Omental fat pad (tissue), 4 donors: ENCODE results near the gene LY6G5B. TPM values are rescaled to one million over a fixed set of nuclear protein-coding genes. Genes with fewer than 3 reads are reported as not detected.
A peak's percentile ranks its signal among the peaks of the same experiment; 100 is the strongest.

Experiments used
- ATAC-seq: fragments of 150-250 bp; one replicate; pipeline ENCODE4 v1.9.1; 2016; ENCODE audit warnings: mild to moderate bottlenecking, moderate library complexity; ENCODE audit not compliant: low FRiP score
- DNase-seq: peaks from one replicate; pipeline ENCODE4 v3.0.0-alpha.2; 2019; ENCODE audit warnings: low spot score
- total RNA-seq, 4 donors: library from RNA; depleted of rRNA; stranded (reverse); fragments of >200 nt; gene quantifications; one replicate each; pipeline ENCODE4 v1.1.0, GENCODE V29; 2016
- TF ChIP-seq, protein P1 (sequence below), 3 donors: fragments of 450-650 bp; IDR thresholded peaks; one replicate each; pipeline ENCODE4 v1.5.1; 2016 to 2017; ENCODE audit warnings: antibody characterized with exemption in 3 of 3, mild to moderate bottlenecking in 3 of 3, moderate library complexity in 2 of 3

LY6G5B gene
- total RNA-seq, 4 donors from 2014 or later: 7.4 to 16.9 (median 11.3) TPM

DNA sequence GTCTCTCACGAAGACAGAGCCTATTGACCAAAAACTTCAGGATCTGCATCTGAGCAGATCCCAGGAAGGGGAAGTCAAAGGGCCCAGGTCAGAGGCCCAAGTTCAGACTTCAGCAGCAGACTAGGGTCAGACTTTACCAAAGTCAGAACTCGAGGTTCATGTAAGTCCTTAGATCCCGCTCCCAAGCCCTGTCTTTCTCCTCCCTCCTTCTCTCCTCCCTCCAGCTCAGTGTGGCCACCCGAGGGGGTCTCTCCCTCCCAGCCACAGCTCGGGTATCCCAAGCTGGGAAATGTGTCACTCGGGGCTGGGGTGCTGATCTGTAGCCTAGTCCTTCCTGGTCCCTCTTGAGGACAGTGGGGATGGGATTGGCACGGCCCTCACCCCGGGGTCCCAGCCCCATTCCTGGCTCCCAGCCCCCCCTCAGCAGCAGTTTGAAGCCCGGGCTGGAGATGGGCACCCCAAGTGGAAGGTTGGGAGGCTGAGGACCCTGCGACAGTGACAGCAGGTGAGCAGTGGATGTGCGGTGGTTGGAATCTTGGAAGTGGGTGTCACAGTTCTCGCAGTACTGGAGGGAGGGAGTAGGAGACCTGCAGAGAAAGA, 7.6 kb upstream of the LY6G5B start:
- TF ChIP-seq, protein P1, sequence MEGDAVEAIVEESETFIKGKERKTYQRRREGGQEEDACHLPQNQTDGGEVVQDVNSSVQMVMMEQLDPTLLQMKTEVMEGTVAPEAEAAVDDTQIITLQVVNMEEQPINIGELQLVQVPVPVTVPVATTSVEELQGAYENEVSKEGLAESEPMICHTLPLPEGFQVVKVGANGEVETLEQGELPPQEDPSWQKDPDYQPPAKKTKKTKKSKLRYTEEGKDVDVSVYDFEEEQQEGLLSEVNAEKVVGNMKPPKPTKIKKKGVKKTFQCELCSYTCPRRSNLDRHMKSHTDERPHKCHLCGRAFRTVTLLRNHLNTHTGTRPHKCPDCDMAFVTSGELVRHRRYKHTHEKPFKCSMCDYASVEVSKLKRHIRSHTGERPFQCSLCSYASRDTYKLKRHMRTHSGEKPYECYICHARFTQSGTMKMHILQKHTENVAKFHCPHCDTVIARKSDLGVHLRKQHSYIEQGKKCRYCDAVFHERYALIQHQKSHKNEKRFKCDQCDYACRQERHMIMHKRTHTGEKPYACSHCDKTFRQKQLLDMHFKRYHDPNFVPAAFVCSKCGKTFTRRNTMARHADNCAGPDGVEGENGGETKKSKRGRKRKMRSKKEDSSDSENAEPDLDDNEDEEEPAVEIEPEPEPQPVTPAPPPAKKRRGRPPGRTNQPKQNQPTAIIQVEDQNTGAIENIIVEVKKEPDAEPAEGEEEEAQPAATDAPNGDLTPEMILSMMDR (IDR thresholded peaks at IDR 0.05): no peak
- ATAC-seq: no peak
- no peak for DNase-seq

DNA sequence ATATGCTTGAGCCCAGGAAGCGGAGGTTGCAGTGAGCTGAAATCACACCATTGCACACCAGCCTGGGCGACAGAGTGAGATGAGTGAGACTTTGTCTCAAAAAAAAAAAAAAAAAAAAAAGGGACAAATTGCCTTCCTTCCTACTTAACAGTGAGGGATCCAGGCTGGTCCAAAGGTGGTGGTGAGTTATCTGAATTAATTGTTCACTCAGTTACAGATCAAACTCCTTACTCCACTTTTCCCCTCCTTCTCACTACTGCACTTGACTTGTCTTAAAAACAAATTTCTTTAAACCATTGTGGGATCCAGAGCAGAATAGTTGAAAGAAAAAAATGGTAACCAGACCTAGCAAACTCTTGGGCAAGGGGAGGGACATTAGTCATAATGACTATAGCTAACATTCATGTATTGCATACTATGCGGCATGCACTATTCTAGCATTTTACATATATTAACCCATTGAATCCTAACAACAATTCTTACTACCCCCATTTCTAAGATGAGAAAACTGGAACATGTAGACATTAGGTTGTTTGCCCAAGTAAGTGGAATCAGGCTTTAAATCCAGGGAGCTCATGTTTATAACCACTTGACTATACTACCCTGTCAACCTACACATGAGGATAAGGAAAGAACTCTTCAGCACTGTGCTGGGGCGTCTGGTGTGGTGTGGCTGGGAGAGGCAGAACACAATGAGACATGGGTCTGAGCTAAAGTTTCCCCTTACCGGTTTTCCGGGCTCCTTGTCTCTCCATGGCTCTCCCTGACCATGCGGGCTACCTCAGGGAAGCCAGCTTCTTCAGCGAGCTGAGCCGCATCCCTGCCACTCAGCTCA, 6.4 kb upstream of the LY6G5B start:
- DNase-seq: no peak
- TF ChIP-seq, protein P1 (IDR thresholded peaks at IDR 0.05): no peak
- ATAC-seq: no peak

DNA sequence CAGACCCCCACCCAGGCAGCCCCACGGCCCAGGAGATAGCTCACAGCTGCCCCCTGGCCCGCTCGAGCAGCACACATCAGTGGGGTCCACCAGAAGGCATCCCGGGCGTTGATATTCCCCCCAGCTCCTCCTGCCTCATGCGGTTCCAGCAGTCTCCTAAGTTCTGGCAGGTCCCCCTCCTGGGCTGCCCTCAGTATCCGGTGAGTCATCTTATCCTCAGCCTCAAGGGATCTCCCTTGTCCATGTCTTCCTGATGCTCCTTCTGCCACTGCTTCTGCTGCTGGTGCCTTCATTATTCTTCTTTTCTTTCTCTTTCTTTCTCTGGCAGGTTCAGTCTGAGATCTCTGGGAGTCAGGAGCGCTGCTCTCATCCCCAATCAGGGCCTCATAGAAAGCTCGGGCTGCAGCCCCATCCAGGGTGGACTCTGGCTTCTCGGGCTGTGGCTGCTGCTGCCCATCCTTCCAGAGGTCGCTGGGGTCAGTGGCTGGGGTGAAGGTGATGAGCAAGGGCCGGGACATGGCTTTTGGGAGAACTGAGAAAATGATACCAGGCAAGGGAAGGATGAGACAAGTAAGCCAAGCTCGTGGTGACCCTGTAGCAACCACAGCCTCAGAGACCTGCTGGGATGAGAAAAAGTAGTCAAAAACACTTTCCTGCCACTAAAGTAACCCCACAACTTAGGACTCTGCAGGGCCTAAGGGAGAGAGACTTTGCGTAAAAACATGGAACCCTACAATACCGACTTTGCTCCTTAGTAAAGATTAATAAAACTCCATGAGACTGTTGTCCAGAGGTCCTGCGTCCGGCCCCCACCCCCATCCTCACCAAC, 5.6 kb upstream of the LY6G5B start:
- TF ChIP-seq, protein P1 (IDR thresholded peaks at IDR 0.05): no peak
- DNase-seq (no peak), ATAC-seq (no peak)

DNA sequence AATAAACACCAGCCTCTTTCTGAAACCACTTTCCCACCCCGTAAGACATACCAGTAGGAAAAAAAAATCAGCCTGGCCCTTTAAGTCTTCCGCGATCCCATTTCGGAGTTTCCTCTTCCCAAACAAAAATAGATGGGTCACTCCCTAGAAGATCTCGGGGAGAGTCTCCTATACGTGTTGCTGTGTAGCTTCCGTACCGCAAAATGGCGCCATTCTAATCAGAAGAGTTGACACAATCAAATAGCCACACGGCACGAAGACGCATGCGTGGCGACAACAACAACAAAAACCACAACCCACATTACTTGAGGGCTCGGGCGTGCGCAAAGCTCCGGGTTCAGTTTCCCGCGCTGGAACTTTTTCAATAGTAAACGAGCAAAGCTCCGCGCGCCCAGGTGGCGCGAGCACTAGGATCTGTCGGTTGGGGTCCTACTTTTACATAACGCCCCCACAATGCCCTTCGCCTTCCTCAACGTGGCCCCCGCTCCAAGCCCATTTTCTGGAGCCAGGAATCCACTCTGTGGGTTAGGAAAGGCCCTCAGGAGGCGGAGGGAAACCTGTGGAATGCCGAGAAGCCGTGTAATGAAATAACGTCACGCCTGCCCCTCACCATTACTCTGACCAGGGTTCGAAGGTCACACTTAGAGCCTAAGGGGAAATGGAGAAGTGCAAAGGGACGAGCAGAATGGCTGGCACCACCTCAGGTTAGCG, 4.8 kb upstream of the LY6G5B start, which contains the start of gene GPANK1:
Gene GPANK1 (minus strand): TSS at position 208 of the 711 bp plus-strand sequence. CDS start 519 bp downstream, outside the sequence.
- peak; percentile 78 for DNase-seq
- TF ChIP-seq, protein P1 (IDR thresholded peaks at IDR 0.05): no peak
- peak; percentile 43 for ATAC-seq

DNA sequence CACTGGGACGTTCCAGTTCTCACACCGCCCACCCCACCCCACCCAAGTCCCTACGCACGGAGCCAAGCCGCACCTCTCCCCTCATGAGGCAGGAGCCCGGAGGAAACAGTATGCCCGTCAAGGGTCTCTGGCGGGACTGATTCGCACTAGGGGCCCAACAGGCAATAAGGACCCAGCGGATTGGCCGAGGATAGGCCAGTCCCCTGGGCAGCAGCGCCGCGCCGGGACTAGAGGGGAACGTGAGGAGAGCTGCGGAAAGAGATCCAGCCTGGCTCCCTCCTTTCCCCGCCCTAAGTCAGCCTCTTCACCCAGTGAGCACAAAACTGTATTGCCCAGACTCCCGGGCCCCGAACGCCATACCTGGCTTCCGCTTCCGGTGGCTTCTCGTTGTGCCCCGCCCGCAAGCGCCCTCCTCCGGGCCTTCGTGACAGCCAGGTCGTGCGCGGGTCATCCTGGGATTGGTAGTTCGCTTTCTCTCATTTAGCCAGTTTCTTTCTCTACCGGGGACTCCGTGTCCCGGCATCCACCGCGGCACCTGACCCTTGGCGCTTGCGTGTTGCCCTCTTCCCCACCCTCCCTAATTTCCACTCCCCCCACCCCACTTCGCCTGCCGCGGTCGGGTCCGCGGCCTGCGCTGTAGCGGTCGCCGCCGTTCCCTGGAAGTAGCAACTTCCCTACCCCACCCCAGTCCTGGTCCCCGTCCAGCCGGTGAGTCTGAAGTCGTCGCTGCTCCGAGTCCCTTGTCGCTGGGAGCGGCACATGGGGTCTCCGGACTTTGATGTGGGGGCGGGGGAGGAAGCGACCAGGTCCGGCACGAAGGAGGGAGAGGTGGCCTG, 4.1 kb upstream of the LY6G5B start, which contains the start of gene CSNK2B:
Gene CSNK2B (plus strand): TSS at position 580 of the 836 bp plus-strand sequence. CDS start 752 bp downstream, outside the sequence.
- TF ChIP-seq, protein P1 (IDR thresholded peaks at IDR 0.05): no peak
- ATAC-seq: peak; percentile 87
- DNase-seq: peak; percentile 93
